Stomach (tissue), 4 donors: ENCODE measurements around the gene LRRC61.

Experiments used
- POLR2A ChIP-seq, 4 donors: fragments of 450-650 bp; IDR thresholded peaks; one replicate each; pipeline ENCODE4 v1.6.1; 2016; ENCODE audit warnings: antibody characterized with exemption in 4 of 4, control low read depth in 2 of 4, mild to moderate bottlenecking in 1 of 4, moderate library complexity in 1 of 4
- POLR2AphosphoS5 ChIP-seq, 3 donors: sonication (generic); formaldehyde crosslinking; IDR thresholded peaks; one replicate each; pipeline ENCODE4 v1.6.1; 2016; ENCODE audit warnings: antibody characterized with exemption in 3 of 3
- TF ChIP-seq, protein P1 (sequence below), 7 experiments: fragments of 450-650 bp in 4 of 7; fragments of 200-600 bp in 3 of 7; sonication (generic) in 3 of 7; IDR thresholded peaks; one replicate each; pipeline ENCODE4 v1.5.1; 2016 to 2019; ENCODE audit warnings: antibody characterized with exemption in 7 of 7, control low read depth in 2 of 7, mild to moderate bottlenecking in 1 of 7

DNA sequence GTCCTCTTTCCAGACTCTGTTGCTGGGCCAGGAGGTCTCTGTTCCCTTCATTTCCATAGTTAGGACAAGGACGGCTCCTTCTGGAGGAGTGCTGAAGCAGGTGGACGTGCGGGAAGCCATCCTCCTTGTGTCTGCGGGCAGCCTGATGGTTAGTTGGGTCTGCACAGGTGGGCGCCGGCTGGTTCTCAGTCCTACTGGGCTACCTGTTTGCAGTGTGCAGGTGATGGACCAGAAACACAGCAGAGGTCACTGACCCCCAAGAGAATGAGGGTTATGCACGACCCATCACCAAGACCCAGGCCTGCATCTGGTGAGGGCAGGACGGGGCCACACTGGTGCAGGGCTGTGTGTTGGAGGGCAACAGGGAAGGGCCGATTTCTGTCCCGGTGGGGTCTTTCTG, 10.5 kb downstream of the LRRC61 start:
- TF ChIP-seq, protein P1, sequence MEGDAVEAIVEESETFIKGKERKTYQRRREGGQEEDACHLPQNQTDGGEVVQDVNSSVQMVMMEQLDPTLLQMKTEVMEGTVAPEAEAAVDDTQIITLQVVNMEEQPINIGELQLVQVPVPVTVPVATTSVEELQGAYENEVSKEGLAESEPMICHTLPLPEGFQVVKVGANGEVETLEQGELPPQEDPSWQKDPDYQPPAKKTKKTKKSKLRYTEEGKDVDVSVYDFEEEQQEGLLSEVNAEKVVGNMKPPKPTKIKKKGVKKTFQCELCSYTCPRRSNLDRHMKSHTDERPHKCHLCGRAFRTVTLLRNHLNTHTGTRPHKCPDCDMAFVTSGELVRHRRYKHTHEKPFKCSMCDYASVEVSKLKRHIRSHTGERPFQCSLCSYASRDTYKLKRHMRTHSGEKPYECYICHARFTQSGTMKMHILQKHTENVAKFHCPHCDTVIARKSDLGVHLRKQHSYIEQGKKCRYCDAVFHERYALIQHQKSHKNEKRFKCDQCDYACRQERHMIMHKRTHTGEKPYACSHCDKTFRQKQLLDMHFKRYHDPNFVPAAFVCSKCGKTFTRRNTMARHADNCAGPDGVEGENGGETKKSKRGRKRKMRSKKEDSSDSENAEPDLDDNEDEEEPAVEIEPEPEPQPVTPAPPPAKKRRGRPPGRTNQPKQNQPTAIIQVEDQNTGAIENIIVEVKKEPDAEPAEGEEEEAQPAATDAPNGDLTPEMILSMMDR (IDR thresholded peaks at IDR 0.05): no peak
- TF ChIP-seq POLR2A (IDR thresholded peaks at IDR 0.05) (no peak), POLR2AphosphoS5 (IDR thresholded peaks at IDR 0.05) (no peak)
